GM21576 (cell line): ENCODE data around the gene NUDT21.
"Not testable (repeated sequence)": the region's sequence is repeated elsewhere in the genome, so short reads cannot be mapped to it uniquely, and the experiment has no call there.

ENCODE experiments used
- ATAC-seq: cut with Tn5 transposase; IDR thresholded peaks from one replicate; pipeline ENCODE4 v1.9.1; 2021; ENCODE audit warnings: mild to moderate bottlenecking, moderate library complexity; ENCODE audit not compliant: unreplicated experiment

Gene NUDT21

DNA sequence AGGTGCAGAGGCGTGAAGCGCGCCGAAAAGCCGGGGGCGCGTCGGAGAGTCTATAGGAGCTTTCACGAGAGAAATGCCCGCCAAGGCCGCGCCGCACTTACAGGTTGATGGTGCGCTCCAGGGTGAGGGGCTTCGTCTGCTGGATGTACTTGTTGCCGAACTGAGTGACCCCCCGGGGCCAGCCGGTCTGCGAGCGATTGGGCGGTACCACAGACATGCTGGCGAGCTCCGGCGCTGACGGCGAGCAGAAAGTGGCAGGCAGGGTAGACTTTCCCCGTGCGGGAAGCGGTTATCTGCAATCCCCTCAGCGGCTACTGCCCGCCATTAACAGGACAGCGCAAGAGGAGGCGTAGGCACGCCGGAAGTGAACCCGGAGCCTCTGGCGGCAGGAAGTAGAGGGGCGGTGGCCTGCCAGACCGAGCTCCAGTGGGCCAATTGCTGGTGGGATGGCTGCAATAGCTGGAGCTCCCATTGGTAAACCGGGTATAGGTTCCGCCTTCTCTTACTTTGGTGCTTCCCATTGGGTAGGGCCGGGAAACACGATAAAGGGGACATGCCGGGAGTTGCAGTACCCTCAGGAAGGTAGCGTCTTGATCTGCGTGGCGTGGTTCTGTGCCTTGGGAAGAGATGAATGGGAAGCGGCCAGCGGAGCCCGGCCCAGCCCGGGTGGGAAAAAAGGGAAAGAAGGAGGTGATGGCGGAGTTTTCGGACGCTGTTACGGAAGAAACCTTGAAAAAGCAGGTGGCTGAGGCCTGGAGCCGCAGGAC is at the start of gene NUDT21, which contains the start of gene OGFOD1:
NUDT21 (minus strand) TSS at position 347 of the 767 bp plus-strand sequence; CDS start at position 217, 130 bp downstream.
OGFOD1 (plus strand) TSS at position 569 of the 767 bp plus-strand sequence; CDS start at position 628, 59 bp downstream.
- ATAC-seq: peak; percentile 98

DNA sequence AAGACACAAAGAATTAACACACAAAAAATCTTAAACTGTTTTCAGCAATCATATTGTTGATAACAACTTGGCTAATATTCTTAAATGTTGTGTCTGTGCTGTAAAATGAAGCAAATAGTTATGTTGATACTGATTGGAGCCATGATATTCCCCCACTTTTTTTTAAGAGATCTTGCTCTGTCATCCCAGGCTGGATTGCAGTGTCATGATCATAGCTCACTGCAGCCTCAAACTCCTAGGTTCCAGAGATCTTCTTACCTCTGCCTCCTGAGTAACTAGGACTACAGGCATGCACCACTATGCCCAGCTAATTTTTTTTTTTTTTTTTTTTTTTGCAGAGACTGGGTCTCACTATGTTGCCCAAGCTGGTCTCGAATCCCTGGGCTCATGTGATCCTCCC is 42.7 kb upstream of the NUDT21 start:
- no peak for ATAC-seq

DNA sequence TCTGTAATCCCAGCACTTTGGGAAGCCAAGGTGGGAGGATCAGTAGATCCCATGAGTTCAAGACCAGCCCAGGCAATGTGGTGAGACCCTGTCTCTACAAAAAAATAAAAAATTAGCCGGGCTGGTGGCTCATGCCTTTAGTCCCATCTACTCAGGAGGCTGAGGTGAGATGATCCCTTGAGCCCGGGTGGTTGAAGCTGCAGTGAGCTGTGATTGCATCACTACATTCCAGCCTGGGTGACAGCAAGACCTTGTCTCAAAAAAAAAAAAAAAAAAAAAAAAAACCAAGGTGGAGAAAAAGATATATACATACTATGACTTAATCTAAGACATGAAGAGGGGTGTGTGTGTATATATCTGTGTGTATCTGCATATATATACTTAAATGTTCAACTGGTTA is 42.0 kb upstream of the NUDT21 start:
- ATAC-seq: no peak

DNA sequence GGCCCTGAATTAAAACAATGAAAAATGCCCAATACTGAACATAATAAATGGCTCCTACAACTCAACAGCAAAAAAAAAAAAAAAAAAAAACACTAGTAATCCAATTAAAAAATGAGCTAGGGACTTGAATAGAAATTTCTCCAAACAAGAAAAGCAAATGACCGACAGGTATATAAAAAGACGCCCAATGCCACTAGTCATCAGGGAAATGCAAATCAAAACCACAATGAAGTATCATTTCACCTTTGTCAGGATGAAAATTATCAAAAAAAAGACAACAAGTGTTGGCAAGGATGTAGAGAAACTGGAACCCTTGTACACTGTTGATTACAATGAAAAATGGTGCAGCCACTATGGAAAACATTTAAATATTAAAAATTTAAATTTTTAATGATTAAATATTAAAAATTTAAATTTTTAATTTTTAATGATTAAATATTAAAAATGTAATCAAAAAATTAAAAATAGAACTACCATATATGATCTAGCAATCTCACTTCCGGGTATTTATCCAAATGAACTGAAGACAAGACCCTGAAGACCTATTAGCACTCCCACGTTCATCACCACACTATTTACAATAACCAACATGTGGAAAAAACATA is 40.6 kb upstream of the NUDT21 start:
- ATAC-seq: no peak

DNA sequence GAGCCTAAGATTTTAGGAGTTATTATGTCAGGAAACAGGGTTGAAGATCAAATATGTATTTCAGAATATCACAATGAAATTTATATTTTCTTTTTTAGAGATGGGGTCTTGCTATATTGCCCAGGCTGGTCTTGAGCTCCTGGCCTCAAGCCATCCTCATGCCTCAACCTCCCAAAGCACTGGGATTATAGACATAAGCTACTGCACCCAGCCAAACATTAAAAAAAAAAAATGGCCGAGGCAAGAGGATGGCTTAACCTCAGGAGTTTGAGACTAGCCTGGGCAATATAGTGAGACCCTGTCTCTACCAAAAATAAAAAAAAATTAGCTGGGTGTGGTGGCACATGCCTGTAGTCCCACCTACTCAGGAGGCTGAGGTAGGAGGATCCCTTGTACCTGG is 37.7 kb upstream of the NUDT21 start:
- ATAC-seq: not testable (repeated sequence)

DNA sequence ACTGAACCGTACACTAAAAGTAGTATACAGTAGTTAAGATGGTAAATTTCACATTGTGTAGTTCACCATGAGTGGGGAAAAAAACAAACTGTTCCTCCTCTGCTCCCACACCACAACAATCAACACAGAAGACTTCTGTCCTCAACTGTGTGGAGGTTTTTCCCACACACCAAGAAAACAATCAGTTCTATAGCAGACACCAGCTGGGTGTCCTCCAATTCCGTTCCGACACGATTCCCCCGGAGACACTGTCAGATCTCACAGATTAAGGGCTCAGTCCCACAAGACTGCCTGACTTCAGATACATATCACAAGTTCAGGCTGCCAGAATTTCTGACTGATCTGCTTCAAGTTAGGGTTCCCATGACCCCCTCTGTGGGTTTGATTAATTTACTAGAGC is 36.9 kb upstream of the NUDT21 start:
- no peak for ATAC-seq

DNA sequence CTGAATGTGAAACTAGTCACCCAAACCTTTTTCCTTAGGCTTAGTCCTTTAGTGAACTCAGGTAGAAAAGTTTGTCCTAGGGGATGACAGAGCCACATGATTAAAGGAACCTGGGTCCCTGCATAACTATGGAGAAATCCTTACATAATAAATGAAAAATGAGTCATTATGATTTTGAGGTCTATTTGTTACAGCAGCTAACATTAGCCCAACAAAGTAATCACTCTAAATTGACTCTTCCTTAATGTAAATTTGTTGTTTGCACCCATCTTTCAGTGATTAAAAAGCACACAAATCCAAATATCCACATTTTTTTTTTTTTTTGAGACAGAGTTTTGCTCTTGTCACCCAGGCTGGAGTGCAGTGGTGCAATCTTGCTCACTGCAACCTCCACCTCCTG is 32.3 kb upstream of the NUDT21 start:
- no peak for ATAC-seq

DNA sequence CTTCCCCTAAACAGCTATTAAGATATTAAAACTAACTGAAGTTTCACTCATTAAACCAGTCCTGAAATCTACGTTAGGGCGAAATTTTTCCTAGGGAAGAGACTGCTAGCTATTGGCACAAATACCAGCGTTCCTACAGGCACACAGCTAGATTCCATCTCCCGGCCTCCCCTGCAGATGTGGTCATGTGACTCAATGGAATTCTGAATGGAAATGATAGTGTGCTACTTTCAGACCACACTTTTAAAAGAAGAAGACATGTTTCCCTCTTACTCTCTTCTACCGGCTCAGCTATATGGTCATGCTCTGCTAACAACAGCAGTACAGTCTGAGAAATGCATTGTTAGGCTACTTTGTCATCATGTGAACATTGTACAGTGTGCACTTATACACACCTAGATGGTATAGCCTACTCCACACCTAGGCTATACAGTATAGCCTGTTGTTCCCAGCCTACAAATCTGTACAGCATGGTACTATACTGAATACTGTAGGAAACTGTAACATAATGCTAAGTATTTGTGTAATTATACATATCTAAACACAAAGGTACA is 31.6 kb upstream of the NUDT21 start:
- ATAC-seq: no peak

DNA sequence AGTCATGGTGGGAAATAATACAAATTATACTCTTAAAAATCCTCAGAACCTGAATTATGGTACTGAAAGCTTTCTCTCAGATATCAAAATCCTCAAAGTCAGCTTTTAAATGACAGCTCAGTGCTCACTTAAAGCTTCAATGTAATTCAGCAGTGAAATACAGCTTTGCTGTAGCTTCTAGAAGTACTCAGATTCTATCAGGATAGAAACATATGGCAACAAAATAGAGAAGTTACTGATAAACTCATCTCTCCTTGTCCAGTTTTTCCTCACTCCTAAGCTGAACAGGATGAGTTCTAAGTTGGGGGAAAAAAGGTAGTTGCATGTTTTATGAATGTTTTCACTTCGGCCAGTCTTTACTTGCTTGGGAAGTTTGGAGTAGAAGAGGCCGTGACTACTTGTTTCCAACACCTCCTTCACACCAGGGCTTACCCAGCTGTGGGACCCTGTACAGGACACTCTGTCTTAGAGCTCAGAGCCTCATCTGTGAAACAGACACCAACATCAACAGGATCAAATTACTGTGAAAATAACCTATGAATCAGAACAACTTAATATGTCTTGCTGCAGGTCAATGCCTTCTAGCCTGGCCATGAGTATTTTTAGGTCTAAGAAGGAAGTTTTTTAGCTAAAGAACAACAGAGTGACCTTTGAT is 30.5 kb upstream of the NUDT21 start:
- ATAC-seq: no peak

DNA sequence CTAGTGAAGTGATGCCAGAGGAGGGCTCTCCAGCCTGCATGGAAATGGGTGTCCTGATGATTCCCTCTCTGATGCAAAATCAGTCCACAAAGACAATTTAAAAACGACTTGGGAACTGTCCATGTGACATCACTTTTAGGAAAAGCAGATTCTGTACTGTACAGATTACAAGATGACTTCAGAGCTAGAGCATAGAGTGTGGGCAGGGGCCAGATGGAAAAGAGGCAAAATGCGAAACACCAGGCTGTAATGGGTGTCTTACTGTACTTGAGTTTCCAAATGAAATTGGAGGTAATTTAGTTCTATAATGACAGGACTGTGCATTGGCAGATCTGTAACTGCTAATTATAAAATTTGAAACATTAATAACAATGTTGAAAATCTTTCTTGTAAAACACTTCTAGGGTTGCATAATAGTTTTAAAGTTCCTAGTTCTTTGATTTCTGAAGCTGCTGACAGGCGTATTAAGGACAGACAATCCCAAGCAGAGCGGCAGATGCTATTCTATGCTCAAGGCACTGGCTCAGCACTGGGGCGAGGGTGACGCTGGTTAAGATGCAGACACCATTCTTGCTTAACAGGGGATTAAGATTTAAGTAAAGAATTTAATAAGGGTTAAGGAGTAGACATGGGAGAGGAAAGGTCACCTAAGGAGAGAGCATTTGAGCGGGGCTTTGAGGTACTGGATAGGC is 29.8 kb upstream of the NUDT21 start:
- ATAC-seq: no peak

DNA sequence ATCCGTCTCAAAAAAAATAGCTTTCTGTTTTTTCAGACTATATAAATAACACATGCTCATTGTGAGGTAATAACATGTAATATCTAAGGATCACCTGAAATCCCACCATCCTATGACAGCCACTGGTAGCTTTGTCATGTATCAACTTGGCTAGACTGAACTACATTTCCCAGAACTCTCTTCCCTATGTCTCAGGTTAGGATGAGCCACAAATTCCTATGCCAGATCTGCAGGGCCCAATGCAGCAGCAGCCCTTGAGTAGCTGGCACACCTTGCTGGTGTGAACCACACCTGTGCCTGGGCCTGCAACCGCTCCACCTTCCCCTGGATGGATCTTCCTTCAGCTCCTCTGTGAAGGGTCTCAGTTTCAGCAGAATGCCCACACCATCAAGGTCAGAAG is 28.3 kb upstream of the NUDT21 start:
- no peak for ATAC-seq

DNA sequence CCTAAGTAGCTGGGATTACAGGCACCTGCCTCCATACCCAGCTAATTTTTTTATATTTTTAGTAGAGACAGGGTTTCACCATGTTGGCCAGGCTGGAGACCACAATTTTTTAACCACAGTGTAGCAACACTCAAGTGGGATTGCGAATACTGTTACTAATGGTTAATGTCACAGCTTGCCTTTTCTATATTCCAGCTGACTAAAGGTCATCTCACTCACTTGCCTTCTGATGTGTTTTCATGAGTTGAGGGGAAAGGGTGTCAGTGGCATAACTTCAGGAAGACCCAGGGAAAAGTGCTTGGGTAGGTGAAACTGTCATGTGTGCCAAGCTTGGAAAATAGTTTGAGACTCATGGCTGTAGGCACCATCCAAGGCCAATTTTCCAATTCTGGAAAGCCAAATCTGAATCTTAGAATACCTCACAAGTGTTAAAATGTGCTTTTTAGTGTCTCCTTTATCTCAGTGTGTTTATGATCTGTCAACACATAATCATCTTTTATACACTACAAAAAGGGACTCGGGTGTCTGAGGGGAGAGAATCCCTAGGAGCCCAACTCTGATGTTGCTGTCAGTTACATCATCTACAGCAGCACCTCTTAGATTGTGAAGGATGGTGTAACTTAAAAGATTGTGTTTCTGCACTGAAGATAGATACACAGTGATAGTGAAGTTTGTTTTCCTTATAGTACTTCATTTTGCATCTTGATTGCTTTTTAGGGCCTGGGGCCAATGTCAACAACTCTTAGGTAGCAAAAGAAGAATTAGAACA is 27.3 kb upstream of the NUDT21 start:
- ATAC-seq: no peak

DNA sequence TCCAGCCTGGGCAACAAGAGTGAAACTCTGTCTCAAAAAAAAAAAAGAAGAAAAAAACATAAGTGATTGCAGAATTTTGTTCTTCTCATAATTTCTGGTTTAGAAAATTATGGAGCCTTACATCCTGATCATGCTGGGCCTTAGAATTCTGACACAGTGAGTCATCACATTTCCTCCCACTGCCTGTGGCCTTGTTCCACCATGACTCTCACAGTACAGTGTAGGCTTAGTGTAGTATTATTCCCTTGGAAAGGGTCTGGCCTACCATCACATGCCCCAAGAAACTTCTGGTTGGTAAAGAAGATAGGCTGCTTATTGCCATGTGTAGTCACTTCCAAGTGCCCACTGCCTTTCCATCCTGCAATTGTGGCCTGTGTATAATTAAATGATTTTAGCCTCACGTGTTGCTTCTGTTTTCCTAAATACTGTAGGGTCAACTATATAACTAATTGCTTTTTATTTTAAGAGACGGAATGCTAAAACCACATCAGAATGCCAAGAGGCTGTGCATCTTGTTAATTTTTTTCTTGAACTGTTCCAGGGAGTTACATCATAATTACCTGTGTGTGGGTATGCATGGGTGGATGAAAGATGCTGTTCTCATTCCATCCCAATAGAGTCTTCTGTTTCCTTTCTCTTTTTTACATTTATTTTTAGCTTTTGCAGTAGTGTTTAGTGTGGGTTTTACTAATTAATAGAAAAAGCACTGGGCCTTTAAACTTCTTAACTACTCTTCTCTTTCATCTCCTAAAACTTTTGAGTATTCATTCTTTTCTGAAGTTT is 26.2 kb upstream of the NUDT21 start:
- no peak for ATAC-seq

DNA sequence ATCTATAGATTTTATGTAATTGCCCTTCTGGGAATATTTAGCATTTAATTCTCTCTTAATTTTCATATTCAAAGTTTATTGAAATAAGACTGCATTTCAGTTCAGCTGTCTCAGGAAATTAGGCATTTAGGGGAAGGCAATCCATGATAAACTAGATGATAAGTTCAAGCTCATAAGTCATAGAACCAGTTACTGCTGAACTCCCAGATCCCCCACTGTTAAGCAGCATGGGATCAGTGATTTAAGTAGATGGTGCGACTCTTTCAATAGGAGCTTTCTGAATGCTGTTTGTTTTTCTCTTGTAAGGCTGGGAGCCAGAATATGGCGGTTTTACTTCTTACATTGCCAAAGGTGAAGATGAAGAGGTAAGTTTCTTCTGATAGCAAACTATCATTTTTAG is 24.1 kb upstream of the NUDT21 start:
- ATAC-seq: no peak

DNA sequence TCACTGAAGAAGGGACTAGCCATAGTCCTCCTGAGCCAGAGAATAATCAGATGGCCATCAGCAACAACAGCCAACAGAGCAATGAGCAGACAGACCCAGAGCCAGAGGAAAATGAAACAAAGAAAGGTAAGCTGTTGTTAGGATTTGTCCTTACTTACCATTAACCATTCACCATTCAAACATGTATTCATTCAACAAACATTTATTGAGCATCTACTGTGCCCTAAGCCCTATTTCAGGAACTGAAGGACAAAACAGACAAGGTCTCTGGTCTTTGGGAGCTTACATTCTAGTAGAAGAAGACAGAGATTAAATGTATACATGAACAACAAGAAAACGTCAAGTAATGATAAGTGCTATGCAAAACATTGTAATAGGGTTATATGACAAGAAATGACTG is 19.5 kb upstream of the NUDT21 start:
- ATAC-seq: no peak

DNA sequence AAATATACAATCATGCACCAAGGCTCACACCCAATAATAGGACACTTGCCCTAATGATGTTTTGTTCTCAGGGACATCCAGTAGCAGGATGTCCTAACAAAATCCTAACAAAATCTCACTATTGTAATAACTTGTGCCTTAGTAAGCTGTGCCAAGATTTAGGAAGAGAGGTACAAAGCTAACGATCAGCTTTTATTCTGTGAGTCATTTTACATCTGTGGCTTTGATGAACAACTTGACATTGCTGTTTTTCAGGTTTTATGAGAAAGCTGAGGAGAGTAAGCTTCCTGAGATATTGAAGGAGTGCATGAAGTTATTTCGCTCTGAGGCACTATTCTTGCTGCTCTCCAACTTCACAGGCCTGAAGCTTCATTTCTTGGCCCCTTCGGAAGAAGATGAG is 19.1 kb upstream of the NUDT21 start:
- no peak for ATAC-seq

DNA sequence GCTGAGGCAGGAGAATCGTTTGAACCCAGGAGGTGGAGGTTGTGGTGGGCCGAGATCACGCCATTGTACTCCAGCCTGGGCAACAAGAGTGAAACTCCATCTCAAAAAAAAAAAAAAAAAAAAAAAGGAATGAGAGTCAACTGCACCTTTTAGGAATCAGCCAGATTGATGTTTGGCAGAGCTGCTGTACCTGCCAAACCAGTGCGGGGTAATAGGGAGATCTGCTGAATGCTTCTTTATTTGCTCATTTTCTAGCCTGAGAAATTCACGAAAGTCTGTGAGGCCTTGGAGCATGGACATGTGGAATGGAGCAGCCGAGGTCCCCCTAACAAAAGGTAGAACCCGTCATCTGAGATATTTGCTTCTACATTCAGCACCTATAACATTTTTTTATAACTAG is 18.6 kb upstream of the NUDT21 start:
- no peak for ATAC-seq

DNA sequence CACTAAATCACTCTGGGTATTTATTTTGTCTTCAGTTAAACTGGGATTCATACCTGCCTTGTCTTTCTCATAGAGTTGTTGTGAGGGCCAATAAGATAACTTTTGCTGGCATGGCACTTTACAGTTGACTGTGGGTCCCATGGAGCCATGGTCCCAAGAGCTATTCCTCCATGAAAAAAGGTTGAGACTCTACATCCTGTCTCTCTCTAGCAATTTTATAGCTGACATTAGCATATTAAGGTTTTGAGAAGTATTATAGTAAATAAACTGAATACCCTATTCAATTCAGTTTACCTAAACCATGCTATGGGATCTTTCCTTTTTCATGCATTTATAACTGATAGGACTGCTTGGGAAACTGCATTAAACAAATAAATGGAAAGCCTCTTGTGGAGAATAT is 17.7 kb upstream of the NUDT21 start:
- ATAC-seq: no peak

DNA sequence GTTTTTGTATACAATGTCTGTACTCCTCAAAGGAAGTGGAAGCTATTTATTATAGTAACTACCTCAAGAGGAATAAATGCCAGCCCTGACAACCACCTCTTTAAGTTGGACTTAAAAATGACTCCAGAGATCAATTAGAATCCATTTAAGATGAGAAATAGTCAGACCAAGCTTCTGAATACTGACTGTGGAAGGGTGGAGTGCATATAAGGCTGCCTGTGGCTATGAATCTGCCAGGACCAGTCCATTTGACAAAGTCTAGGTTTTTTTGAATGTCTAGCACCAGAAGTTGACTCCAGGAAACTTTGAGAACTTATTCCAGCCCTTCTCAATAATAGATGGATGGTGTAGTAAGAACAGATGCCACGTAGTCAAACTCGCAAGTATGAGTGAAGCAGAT is 15.2 kb upstream of the NUDT21 start:
- no peak for ATAC-seq

DNA sequence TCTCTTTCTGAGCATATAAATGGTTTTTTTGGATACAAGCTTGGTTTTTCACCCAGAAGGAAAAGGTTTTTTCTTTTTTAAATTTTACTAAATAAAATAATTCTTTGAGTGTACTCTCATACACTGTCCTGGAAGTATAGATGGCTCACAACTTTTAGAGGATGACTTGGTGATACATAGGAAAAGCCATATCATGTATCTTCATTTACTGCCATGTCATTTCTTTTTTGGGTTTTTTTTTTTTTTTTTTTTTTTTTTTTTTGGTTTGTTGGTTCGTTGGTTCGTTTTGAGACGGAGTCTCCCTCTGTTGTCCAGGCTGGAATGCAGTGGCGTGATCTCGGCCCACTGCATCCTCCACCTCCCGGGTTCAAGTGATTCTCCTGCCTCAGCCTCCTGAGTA is 12.0 kb upstream of the NUDT21 start:
- no peak for ATAC-seq
